Femur (tissue), 1 donor: ENCODE results near the gene SHISA7.

Experiments used
- DNase-seq: peaks from one replicate; pipeline ENCODE4 v3.0.0-alpha.2; 2017

SHISA7 gene

GRCh38 chr19:55443045-55443823, at the start of gene SHISA7:
SHISA7 (minus strand) TSS chr19:55443300; CDS start chr19:55442863, 437 bp downstream.
- no peak for DNase-seq

- DNase-seq, result no peak
Observed at GRCh38 chr19:55492362-55492944, 49.4 kb upstream of the SHISA7 start.

- no peak for DNase-seq
Observed at GRCh38 chr19:55491546-55492360, 48.7 kb upstream of the SHISA7 start.

GRCh38 chr19:55490478-55491432, 47.7 kb upstream of the SHISA7 start:
- no peak for DNase-seq

- DNase-seq, result no peak
Observed at GRCh38 chr19:55489711-55490477, 46.8 kb upstream of the SHISA7 start.

- DNase-seq, result peak; percentile 81
Observed at GRCh38 chr19:55488986-55489710, 46.0 kb upstream of the SHISA7 start.

GRCh38 chr19:55487924-55488687, 45.0 kb upstream of the SHISA7 start, which contains the start of gene SSC5D:
SSC5D (plus strand) TSS chr19:55488436; CDS start chr19:55488590, 154 bp downstream.
- peak; percentile 84 for DNase-seq

GRCh38 chr19:55486971-55487923, 44.1 kb upstream of the SHISA7 start:
- peak; percentile 95 for DNase-seq

- no peak for DNase-seq
Observed at GRCh38 chr19:55486043-55486970, 43.2 kb upstream of the SHISA7 start.

- no peak for DNase-seq
Observed at GRCh38 chr19:55485439-55486011, 42.4 kb upstream of the SHISA7 start.

- DNase-seq, result peak; percentile 87
Observed at GRCh38 chr19:55484593-55485438, 41.7 kb upstream of the SHISA7 start, which contains the start of gene NAT14. NAT14 (plus strand) TSS chr19:55485188; CDS start chr19:55485709, 521 bp downstream.

- DNase-seq, result no peak
Observed at GRCh38 chr19:55483706-55484592, 40.8 kb upstream of the SHISA7 start.

GRCh38 chr19:55482967-55483705, 40.0 kb upstream of the SHISA7 start:
- DNase-seq, result no peak
